Fibroblast of skin of back (primary cell): Measurements from ENCODE around the gene OR51S1.
"Not testable (repeated sequence)": the region's sequence is repeated elsewhere in the genome, so short reads cannot be mapped to it uniquely, and the experiment has no call there.

Experiments
- DNase-seq: peaks from one replicate; pipeline ENCODE4 v3.0.0-alpha.2; 2013

Gene OR51S1

DNA sequence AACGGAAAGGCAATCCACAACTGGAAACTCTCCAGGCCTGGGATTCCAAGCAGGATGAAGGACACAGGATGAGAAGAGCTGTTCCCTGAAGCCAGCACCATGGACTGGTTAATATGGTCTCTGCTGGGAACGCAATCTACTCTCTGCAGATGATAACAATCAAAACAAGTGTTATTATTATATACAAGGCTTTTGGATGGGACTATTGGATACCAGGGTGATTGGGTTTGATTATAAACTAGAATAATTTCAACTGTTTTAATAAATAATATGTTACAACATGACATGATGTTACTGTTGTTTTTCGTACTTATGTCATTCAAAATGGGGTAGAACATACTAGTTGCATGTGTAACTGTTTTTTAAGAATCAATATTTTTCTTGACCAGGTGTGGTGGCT is 44.7 kb downstream of the OR51S1 start, which contains the start of gene OR52R1:
Gene OR52R1 (minus strand): TSS at position 101 of the 400 bp plus-strand sequence. CDS start 0 bp downstream, at position 101.
- DNase-seq, result no peak

DNA sequence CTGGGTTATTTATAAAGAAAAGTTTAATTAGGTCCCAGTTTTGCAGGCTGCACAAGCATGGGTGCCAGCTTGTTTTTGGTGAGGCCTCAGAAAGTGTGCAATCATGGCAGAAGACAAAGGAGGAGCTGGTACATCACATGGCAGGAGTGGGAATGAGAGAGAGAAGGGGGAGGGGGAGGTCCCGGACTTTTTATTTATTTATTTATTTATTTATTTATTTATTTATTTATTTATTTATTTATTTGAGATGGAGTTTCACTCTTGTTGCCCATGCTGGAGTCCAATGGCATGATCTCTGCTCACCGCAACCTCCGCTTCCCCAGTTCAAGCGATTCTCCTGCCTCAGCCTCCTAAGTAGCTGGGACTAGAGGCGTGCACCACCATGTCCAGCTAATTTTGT is 47.7 kb downstream of the OR51S1 start:
- DNase-seq, result not testable (repeated sequence)

DNA sequence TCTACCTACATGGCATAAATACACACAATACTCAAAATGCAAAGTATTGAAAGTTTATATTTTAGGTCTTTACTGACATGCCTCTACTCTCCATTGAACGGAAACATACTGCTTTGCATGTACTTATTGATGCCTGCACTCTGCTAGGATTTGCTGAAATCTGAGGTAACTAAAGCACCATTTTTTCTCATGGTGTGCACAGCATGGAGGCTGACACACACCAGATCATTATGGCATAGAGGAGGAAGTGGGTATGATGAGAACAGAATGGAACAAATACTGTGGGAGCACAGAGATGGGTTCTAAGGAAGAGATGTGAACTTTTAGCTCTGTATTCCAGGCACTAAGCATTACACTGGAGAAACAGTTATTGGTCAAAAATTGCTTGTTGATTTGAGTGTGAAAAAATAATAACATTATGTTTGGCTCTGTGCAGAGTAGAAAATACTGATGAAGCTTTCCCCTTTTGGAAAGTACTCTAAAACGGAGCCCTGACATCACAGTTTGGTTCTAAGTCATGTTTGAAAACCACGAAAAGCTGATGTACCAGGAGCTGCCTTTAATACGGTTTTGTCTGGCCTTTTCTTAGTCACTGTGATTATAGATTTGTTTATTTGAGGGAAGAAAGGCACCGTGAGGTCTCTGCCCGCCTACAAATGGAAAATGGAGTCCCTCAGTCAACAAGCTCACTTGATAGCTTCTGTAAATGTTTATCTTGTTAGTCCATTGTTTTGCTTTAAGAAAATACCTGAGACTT is 50.4 kb downstream of the OR51S1 start:
- no peak for DNase-seq
